NCI-H146 treated with DMSO at 0.1 percent for 48 hours (cell line): Measurements from ENCODE around the gene HSD3B1.

Experiments used
- DNase-seq: peaks from one replicate; lab custom pipeline; 2025; ENCODE audit not compliant: unreplicated experiment; lab: John Stamatoyannopoulos, UW

HSD3B1 gene

DNA sequence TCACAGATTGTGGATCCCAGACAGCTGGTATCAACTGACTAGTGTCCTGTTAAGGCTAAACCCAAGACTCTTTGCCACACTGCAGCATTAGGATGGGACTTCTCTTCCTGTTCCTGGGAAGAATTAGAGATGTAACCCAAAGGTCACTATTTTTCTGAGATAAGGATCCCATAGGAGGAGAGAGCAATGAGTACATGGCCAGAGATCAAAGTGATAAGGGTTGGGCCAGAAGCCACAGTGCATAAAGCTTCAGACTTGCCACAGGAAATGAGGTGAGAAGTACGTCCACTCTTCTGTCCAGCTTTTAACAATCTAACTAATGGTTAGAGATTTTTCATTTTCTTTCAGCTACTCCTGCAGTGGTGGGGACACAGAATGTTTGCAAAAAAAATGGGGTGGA, at the start of gene HSD3B1:
HSD3B1 (plus strand) TSS at position 270 of the 400 bp plus-strand sequence. CDS start 267 bp downstream, outside the sequence.
- DNase-seq: no peak

DNA sequence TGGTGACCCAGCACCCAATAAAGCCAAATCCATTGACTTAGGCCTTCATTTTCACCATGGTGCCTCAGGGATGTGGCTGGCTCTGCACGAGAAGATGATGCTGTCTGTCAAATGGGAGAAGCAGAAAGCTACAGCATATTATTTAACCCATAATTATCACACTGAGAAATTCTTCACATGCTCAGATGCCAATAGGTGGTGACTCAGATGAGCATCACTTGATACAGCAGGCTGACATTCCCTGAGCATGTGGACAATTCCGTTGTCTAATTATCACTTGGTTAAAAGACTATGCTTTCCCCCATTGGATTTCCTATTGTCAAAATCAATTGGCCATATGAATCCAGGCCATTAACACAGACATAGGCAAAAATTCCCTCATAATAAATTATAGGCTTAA, 44.0 kb upstream of the HSD3B1 start:
- DNase-seq: no peak

DNA sequence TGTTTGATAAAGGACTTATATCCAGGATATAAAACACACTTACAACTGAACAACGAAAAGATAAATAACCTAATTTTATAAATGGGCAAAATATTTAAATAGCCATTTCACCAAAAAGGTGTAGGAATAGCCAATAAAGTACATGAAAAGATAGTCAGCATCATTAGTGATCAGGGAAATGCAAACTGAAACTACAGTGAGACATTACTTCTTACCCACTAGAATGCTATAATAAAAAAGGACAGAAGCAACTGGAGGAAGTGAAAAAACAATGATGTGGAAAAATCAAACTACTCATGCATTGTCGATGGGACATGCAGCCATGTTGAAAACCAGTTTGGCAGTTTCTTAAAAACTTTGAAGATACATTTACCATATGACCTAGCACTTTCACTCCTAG, 43.4 kb upstream of the HSD3B1 start:
- DNase-seq: no peak

DNA sequence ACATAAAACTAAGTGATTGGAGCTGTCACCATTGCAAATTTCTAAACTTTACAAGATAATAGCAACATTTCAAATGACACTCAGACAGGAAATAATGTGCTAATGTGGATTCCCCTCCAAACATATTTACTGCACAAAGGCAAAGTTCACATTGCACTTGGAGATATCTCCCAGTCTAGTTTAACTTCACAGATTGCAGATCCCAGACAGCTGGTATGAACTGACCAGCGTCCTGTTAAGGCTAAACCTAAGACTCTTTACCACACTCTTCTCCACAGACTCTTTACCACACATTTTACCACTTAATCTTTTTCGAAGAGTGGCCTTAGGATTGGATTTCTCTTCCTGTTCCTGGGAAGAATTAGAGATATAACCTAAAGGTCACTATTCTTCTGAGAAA, 40.6 kb upstream of the HSD3B1 start:
- DNase-seq: no peak

DNA sequence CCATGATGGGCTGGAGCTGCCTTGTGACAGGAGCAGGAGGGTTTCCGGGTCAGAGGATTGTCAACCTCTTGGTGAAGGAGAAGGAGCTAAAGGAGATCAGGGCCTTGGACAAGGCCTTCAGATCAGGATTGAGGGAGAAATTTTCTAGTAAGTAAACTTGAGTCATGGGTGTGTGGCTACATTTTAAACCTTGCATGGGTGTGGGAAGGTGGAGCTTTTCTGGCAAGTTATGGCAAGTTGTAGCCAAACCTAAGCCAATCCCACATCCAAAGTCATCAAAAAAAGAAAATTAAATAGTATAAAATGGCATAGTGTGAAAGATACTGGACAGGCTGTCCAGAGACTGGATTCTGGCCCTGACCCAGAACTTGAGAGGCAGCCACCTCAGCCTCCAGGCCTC, 39.8 kb upstream of the HSD3B1 start:
- DNase-seq: no peak

DNA sequence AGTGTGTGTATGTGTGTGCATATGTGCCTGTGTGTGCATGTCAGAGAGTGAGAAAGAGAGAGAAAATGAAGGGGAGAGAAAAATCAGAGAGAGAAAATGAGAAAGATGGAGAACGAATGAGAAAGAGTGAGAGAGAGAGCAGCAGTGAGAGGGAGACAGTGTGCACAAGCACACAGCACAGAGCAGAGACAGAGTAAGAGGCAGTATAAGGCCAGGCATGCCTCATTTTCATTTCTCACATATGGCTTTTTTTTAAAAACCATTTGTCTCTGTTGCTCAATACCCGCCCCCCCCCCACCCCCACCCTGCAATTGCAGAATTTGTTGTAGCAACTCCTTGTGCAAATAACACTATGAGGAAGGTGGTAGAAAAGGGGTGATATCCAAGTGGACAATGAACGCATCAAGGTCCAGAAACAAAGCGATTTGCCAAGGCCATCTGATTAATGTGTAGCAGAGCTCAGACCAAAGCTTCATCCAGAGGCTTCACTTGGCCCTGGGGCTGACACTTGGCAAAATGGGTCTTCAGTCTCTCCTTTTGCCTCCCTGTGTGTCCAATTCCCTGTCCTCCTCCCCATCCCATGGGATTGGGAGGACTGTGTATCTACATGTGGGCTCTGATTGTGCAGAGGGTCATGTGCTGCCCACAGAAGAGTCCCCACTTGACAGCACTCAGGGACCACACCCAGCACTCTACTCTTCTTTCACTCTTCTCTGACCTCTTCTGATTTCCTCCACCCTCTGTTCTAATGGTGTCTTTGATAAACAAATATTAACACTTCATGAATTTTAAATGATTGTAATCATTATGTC, 38.9 kb upstream of the HSD3B1 start:
- DNase-seq: no peak

DNA sequence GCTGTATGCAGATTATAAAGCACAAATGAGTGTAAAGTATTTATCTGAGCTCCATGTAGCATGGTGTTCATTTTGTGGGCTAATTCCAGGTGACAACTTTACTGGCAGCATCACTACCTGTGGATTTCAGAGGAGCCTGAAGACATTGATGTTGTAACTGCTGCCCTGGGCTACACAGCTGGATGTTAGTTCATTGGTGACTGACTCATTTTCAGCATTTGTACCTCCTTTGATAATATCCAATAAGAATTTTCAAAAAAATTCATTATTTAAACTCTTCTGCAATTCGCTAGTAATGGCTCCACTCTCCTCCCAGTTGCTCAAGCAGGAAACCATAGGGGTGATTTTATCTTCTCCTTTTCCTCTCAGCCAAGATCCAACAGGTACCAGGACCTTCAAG, 37.3 kb upstream of the HSD3B1 start:
- no peak for DNase-seq

DNA sequence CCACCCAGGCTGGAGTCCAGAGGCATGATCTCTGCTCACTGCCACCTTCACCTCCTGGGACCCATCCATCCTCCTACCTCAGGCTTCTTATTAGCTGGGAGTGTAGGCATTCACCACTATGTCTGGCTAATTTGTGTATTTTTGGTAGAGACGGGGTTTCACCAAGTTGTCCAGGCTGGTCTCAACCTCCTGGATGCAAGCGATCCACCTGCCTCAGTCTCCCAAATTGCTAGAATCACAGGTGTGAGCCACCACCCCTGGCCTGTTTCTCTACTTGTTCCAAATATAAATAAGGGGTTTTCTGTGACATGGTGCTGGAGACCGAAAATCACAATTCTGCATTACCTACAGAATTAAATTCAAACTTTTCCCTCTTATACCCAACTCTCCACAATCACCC, 36.6 kb upstream of the HSD3B1 start:
- no peak for DNase-seq

DNA sequence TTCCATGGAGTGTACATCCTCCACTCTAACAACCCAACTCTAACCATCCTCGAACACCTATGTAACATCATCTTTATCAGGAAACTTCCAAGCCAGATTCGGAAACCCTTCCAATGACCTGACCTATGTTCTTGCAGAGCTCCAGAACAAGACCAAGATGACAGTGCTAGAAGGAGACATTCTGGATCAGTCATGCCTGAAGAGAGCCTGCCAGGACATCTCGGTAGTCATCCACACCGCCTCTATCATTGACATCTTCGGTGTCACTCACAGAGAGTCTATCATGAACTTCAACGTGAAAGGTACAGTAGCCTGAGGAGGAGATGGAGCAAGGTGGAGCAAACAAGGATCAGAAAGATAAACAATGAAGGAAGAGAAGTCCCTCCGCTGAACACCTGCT, 36.1 kb upstream of the HSD3B1 start:
- DNase-seq: no peak

DNA sequence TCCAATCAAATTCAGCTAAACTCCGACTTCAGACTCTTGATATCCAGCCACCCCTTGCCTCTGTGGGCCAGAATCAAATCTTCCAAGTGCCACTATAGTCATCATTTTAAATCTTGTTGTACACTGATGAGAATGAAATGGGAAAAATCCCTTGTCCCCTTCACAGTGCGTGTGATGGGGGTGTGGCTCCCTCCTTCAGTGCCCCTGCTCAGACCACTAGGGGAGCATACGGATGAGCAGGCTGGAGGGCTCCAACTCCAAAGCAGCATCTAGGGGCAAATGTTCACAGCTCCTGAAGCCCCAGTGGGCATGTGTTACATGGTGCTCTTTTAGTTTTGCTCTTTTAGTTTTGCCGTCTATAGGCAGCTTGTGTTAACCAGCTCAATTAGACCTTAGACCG, 35.4 kb upstream of the HSD3B1 start:
- no peak for DNase-seq

DNA sequence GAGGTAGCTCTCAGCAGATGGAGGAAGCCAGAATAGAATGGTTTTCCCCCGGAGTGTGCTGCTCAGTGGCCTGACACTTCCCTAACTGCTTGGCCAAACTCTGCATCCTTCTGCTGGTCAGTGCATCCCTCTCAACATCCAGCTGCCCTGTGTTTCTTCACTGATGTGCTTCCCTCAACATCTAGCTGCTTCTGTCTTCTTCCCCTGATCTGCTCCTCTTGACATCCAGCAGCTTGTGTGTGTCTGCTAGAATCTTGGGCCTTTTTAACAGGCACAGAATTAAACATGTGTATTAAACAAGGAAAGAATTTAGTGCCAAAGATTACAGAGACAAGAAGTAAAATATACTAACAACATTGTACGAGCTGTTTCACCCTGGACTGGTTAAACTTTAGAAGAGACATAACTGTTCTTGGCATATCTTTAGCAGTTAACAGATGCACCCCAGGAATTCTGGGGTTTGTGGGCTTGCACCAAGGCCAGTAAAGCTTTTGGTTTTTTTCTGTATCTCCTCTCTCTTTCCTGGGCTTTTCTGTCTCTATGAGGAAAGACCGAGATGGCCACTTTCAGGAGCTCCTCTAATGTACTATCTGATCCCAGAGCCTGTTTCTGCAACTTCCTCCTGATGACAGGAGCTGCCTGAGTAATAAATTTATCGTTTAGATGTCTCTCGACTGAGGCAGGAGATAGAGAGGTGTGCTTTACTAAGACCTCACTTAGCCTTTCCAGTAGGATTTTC, 34.8 kb upstream of the HSD3B1 start:
- no peak for DNase-seq

DNA sequence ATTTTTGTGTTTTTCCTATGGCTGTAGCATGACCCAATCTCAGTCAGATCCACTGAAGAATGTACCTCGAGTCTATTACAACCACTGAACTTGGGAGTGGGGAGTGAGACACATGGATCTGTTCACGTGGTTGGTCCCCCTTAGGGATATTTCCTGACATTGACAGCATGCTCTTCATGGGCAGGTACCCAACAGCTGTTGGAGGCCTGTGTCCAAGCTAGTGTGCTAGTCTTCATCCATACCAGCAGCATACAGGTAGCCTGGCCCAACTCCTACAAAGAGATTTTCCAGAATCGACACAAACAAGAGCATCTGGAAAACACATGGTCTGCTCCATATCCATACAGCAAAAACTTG, 34.2 kb upstream of the HSD3B1 start:
- DNase-seq: no peak

DNA sequence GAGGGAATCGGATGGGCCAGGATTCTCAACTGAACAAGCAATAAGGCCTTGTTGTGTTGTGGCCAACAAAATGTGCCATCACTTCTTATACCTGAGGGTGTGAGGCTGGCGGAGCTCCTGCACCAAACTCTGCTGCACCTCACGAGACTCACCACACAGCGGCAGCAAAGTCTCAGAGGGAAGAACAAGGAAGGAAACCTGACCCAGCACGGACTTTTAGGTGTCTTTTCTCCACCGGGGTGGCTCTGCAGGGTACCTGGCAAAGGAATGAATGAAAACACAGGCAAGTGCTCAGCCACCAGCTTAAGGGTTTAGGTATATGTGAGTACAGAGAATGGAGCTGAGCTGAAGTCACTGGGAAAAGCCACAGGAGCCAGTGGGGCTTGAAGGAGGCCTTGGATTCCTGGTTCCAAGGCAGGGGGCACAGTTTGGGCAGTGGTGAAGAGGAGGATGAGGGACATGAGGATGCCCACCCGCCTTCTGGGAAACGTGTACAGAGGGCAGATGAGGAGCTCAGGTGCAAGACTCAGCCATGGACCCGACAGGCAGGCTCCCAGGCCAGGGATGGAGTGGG, 31.1 kb upstream of the HSD3B1 start:
- peak; percentile 11 for DNase-seq

DNA sequence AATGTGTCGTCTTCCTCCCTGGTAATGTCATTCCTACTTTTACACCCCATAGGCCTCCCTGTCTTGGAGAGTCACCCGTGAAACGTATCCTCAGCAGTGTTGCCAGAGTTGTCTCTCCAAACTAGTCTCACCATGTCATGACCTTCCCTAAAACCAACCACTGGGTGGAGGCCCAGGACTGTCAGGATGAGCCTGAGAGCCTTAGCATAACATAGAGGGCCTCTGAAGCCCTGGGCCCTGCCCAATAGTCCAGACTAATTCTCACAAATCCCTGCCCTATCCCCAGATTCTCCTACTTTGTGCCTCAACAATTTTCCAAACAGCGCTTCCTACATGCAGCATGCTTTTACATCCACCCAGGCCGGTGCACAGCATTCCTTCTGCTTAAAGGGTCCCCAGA, 29.3 kb upstream of the HSD3B1 start:
- no peak for DNase-seq

DNA sequence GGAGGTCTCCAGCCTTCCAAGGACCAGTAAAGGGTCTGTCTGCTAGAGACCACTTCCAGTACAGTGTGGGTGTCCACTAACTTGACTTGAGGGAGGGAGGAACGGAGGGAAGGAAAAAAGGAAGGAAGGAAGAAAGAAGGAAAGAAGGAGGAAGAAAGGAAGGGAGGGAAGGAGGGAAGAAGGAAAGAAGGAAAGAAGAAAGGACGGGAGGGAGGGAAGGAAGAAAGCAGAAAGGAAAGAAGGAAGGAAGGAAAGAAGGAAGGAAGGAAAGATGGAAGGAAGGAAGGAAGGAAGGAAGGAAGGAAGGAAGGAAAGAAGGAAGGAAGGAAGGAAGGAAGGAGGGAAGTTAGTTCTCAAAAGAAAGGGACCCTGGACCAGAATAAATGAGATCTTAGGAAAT, 26.8 kb upstream of the HSD3B1 start:
- DNase-seq: no peak

DNA sequence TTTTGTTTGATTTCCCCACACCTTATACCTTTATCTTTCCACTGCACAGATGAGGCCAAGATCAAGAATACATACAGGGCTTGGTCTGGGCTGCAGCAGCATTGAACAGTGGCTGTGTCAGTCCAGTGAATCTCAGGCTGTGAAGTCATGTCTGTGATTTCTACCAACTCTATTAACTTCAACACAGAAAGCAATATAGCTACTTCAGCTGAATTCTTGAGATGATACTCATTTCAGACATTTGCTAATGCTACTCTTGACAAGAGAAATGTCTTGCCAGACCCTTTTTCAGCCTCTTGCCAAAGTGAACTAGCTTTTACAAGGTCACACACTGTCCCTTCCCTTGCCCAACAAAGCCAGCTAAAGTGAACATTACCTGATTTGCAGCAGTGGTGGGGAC, 25.1 kb upstream of the HSD3B1 start:
- no peak for DNase-seq

DNA sequence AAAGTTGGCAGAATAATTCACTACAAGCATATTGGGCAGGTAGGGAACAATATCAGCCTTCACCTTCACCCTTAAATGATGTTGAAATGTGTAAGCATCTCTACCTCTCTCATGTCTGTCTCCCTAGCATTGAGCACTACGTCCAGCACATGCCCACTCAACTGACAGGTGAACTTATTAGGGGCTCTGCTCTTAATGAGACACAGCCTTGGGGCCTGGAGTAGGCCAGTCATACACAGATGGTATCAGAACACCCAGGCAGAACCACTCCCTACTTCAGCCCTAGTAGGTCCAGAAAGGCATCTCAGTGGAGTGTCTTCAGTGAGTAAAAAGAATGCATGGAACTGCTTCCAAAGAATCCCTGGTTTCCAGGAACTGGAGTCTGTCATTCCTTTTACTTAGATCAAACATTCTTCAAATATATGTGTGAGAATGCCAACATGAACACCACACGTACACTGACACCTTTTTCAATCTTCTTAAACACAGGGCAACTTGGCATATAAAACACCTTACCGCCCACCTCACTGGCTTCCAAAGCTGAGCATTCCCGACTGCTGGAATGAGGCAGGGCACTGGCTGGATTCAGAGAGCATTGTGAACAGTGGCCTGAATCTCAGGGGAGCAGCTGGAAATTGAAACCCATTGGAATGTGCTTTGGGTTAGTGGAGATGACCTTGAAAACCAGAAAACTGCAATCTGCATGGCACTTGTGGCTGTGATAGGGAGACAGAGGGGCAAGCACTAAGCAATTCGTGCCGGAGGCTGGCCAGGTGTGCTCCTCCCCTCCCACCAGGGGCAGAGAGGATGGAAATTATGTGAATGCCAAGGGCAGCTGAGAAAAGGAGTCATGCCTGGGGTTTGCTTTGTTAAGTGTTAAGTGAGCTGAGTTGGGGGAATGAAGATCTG, 24.2 kb upstream of the HSD3B1 start:
- DNase-seq: no peak

DNA sequence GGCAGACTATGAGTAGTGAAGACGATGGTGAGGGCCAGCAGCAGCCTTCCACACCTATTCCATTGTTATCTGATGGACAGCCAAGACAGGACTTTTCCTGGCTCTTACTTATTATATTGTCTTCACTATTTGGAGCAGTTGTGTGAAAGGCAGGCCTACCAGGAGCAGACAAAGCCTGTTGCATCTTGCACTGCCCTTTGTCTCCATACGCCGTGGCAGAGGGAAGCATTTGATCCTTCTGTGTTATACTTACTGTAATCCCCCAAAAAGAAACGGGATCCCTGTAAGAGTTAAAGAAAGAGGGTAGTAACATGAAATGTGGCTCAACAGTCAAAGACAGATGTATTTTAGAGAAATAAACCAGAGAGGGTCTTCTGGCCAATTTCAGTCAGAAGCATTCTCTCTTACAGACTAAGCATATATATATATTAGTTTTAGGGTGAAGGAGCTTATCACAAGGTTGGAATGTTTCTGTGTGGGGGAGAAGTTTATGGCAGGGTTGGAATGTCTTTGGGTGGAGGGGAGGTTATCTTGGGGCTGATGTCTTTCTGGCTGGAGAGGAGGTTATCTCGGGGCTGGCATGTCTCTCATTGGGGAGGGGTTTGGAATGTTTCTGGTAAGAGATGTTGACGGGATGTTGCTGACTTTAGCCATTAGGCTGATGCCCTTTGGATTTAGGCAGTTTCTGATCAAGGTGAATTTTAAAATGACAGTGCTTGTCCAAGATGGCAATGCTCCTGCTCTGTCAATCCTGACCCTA, 23.4 kb upstream of the HSD3B1 start:
- no peak for DNase-seq

DNA sequence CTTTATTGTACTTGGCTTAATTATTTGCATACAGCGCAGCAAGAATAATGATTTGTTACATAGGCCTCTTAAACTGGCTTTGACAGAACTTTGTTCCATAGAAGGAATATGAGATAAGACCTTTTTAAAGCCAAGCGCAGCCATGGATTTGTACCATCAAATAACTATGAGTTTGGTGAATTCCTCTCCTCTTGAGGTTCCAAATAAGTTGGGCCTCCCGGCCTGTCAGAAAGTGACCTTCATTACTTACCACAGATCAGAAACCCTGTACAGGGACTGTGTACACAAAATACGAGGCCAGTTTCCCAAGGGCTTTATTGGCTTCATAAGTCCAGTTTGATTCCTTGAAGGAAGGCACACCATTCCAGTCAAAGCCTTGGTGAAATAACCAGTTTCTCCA, 21.8 kb upstream of the HSD3B1 start:
- DNase-seq: no peak

DNA sequence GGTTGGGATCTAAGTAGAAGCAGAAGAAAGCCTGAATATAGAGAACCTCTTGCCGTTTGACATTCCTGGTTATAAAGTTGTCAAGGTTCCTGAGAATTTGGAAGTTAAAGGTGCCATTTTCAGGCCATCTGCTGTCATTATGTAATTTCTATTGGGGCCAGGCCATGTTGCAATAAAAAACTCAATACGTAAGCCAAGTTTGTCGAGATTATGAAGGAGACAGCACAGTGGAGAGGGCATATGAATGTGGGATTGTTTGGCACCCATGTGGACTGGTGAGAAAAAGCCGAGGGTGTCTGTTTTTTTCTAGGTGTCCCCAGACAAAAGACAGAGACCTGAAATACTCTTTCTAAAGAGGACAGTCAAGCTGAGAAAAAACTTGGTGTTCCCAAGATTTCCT, 18.8 kb upstream of the HSD3B1 start:
- no peak for DNase-seq

DNA sequence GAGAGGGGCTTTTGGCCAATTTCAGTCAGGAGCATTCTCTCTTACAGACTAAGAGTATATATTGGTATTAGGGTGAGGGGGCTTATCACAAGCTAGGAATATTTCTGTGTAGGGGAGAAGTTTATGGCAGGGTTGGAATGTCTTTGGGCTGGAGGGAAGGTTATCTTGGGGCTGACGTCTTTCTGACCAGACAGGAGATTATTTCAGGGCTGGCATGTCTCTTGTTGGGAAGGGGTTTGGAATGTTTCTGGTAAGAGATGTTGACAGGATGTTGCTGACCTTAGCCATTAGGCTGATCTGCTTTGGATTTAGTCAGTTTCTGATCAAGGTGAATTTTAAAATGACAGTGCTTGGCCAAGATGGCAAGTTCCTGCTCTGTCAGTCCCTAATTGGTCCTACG, 17.8 kb upstream of the HSD3B1 start:
- no peak for DNase-seq
